GM12878 (cell line): ENCODE measurements around the gene PAXX. TPM values are rescaled to one million over a fixed set of nuclear protein-coding genes. Genes with fewer than 3 reads are reported as not detected.

Source experiments
- ATAC-seq: fragments of 200-7000 bp; cut with Tn5 transposase; 3 replicates; pipeline ENCODE4 v1.9.1; 2020; ENCODE audit warnings: mild to moderate bottlenecking, moderate library complexity
- BruUV-seq: library from RNA; stranded (reverse); fragments of 400-500 nt; replicated peaks from 2 replicates; lab custom pipeline; 2021; lab: Mats Ljungman, UMichigan
- CTCF ChIA-PET: fragments of 300-600 bp; sonication (Branson Sonifier 250); formaldehyde crosslinking; extraction: SDS; loops from one replicate; lab custom pipeline; 2021; ENCODE audit warnings: inconsistent platforms; lab: Yijun Ruan, JAX
- POLR2A ChIA-PET: fragments of 350-600 bp; formaldehyde crosslinking; extraction: SDS; loops from one replicate; lab custom pipeline; 2021; ENCODE audit warnings: inconsistent platforms; lab: Charles Lee
- RAD21 ChIA-PET: fragments of 300-600 bp; sonication (Branson Sonifier 250); formaldehyde crosslinking; loops from one replicate; lab custom pipeline; 2023; ENCODE audit warnings: antibody characterized with exemption; ENCODE audit not compliant: unreplicated experiment; lab: Charles Lee
- SMC1A ChIA-PET: fragments of 300-600 bp; sonication (Branson Sonifier 250); formaldehyde crosslinking; loops from one replicate; lab custom pipeline; 2023; ENCODE audit not compliant: unreplicated experiment, uncharacterized antibody; lab: Charles Lee
- DNase-seq: peaks from one replicate; pipeline ENCODE4 v3.0.0-alpha.2; 2011; ENCODE audit warnings: low read depth, low spot score
- FAIRE-seq: peaks from 3 replicates; lab custom pipeline; 2011; peaks lifted over from hg19 to GRCh38; lab: Jason Lieb, UNC
- H2AFZ ChIP-seq: 2 replicates; pipeline ENCODE4 v1.6.0; 2011; ENCODE audit warnings: low read depth, low read length, control low read depth; ENCODE audit not compliant: control insufficient read depth
- H3K27ac ChIP-seq: 2 replicates; pipeline ENCODE4 v1.5.1; 2011; ENCODE audit warnings: control low read depth; ENCODE audit not compliant: control insufficient read depth, insufficient read depth
- H3K27me3 ChIP-seq, 2 experiments: replicated peaks in 1 of 2; 2 replicates each; pipeline versions ENCODE4 v1.6.0 to v1.6.1; 2011; ENCODE audit warnings: low read length in 1 of 2; ENCODE audit not compliant: control insufficient read depth in 2 of 2, insufficient read depth in 2 of 2
- H3K36me3 ChIP-seq, 2 experiments: 2 replicates each; pipeline ENCODE4 v1.5.1; 2011; ENCODE audit warnings: low read length in 1 of 2; ENCODE audit not compliant: control insufficient read depth in 2 of 2, insufficient read depth in 2 of 2
- H3K4me1 ChIP-seq: 2 replicates; pipeline ENCODE4 v1.6.1; 2011; ENCODE audit warnings: mild to moderate bottlenecking, low read length, moderate library complexity, mixed read lengths; ENCODE audit not compliant: control insufficient read depth, insufficient read depth
- H3K4me2 ChIP-seq: 2 replicates; pipeline ENCODE4 v1.6.0; 2011; ENCODE audit warnings: control low read depth; ENCODE audit not compliant: control insufficient read depth, insufficient read depth
- H3K4me3 ChIP-seq: fragments of 200-600 bp; sonication (generic); 2 replicates; pipeline ENCODE4 v1.5.1; 2016
- H3K79me2 ChIP-seq: 2 replicates; pipeline ENCODE4 v1.6.0; 2011; ENCODE audit warnings: low read length; ENCODE audit not compliant: control insufficient read depth, insufficient read depth
- H3K9ac ChIP-seq: 2 replicates; pipeline ENCODE4 v1.8.0; 2011; ENCODE audit warnings: low read length, control low read depth, mixed read lengths; ENCODE audit not compliant: control insufficient read depth, insufficient read depth
- H3K9me3 ChIP-seq: replicated peaks from 3 replicates; pipeline ENCODE4 v1.5.1; 2011; ENCODE audit warnings: mild to moderate bottlenecking, low read length; ENCODE audit not compliant: control insufficient read depth, insufficient read depth
- H4K20me1 ChIP-seq: 2 replicates; pipeline ENCODE4 v1.6.0; 2011; ENCODE audit not compliant: control insufficient read depth, insufficient read depth
- BACH1 ChIP-seq: fragments of 450-650 bp; IDR thresholded peaks from 2 replicates; pipeline ENCODE4 v1.6.1; 2017; ENCODE audit warnings: mild to moderate bottlenecking, borderline replicate concordance
- BMI1 ChIP-seq: fragments of 450-650 bp; IDR thresholded peaks from 2 replicates; pipeline ENCODE4 v1.6.1; 2016; ENCODE audit warnings: mild to moderate bottlenecking, moderate library complexity, borderline replicate concordance
- HSF1 ChIP-seq: fragments of 150-350 bp; IDR thresholded peaks from 2 replicates; pipeline ENCODE4 v1.6.1; 2014; ENCODE audit warnings: mild to moderate bottlenecking, low read depth, low read length
- IKZF1 ChIP-seq: fragments of 450-650 bp; conservative IDR thresholded peaks from 2 replicates; pipeline ENCODE4 v1.6.1; 2017; ENCODE audit warnings: antibody characterized with exemption, mild to moderate bottlenecking
- KDM1A ChIP-seq: fragments of 200-600 bp; sonication (generic); IDR thresholded peaks from 2 replicates; pipeline ENCODE4 v1.6.1; 2016; ENCODE audit warnings: borderline replicate concordance
- MXI1 ChIP-seq: fragments of 150-350 bp; IDR thresholded peaks from 2 replicates; pipeline ENCODE4 v1.6.1; 2011; ENCODE audit warnings: low read depth, mild to moderate bottlenecking, inconsistent platforms, low read length, improper control_type of control experiment
- RAD21 ChIP-seq: IDR thresholded peaks from 2 replicates; pipeline ENCODE4 v1.6.1; 2011; ENCODE audit warnings: mild to moderate bottlenecking, low read depth, low read length, moderate library complexity; ENCODE audit not compliant: insufficient read depth
- RAD51 ChIP-seq: fragments of 450-650 bp; IDR thresholded peaks from 2 replicates; pipeline ENCODE4 v1.6.1; 2016; ENCODE audit warnings: moderate library complexity, mild to moderate bottlenecking, inconsistent platforms
- SMC3 ChIP-seq: IDR thresholded peaks from 2 replicates; pipeline ENCODE4 v1.6.1; 2011; ENCODE audit warnings: low read length, improper control_type of control experiment, borderline replicate concordance
- SREBF2 ChIP-seq: IDR thresholded peaks from 2 replicates; pipeline ENCODE4 v1.6.1; 2012; ENCODE audit warnings: mild to moderate bottlenecking, low read length
- ZBED1 ChIP-seq: IDR thresholded peaks from 2 replicates; pipeline ENCODE4 v1.6.1; 2016; ENCODE audit warnings: borderline replicate concordance
- ZNF274 ChIP-seq: IDR thresholded peaks from one replicate; pipeline ENCODE4 v1.8.0; 2011; ENCODE audit not compliant: insufficient read length, insufficient read depth
- WGBS: methylation state at CpG from one replicate; pipeline ENCODE4 v1.1.6; 2016; ENCODE audit warnings: low lambda C conversion rate; ENCODE audit not compliant: insufficient replicate concordance, insufficient coverage; ENCODE audit errors: missing lambda C conversion rate; 5-methylcytosine and 5-hydroxymethylcytosine counted together
- in situ Hi-C: fragments of 300-500 bp; cut with MboI; formaldehyde crosslinking; loops from 9 replicates; pipeline ENCODE4 v1.14.3; 2018; ENCODE audit warnings: mixed read lengths
- intact Hi-C: fragments of 100-400 bp; cut with micrococcal nuclease; formaldehyde crosslinking; loops from one replicate; pipeline ENCODE4 v1.14.2; 2022; ENCODE audit not compliant: unreplicated experiment
- polyA plus RNA-seq, 11 experiments: library from polyadenylated mRNA; depleted of rRNA in 4 of 11; unstranded in 6 of 11; stranded (reverse) in 5 of 11; fragments of >200 nt; fragmentation: Nextera tagmentation in 4 of 11; fragmentation: Illumina TruSeq in 1 of 11; extraction: Ambion mirVana in 4 of 11; extraction: Trizol in 1 of 11; gene quantifications; 1 replicate in 1 of 11; 2 replicates in 10 of 11; pipeline versions ENCODE4 v1.2.1 to v1.2.3, GENCODE V29; 2011 to 2016; ENCODE audit warnings: inconsistent platforms in 2 of 11, missing spikeins in 2 of 11, low read depth in 1 of 11
- total RNA-seq, 4 experiments: library from RNA; depleted of rRNA in 3 of 4; stranded (reverse); fragments of >200 nt in 3 of 4; fragmentation: Illumina TruSeq in 1 of 4; extraction: Trizol in 1 of 4; gene quantifications; 2 replicates each; pipeline versions ENCODE4 v1.2.1 to v1.2.3, GENCODE V29; 2013 to 2021
- TF ChIP-seq, protein P1 (sequence below): IDR thresholded peaks from 2 replicates; pipeline ENCODE4 v1.6.1; 2012; ENCODE audit warnings: improper control_type of control experiment, low read depth, low read length; ENCODE audit not compliant: insufficient replicate concordance

The PAXX gene
- total and polyA plus RNA-seq, 10 of the 15 experiments (the other 5 are each of a cell fraction or from before 2014, with no cell fraction given): 0.18 to 60.6 (median 29.5) TPM

GRCh38 chr9:136969150-136969549 lies 23.1 kb upstream of the PAXX start:
- no peak for ATAC-seq
- CTCF ChIA-PET: interaction anchor here (0.8 kb wide), 1 partner anchor 22 kb away, joined by 4 read pairs; no protein-coding TSS in a partner anchor

More at GRCh38 chr9:136969150-136969549, 23.1 kb upstream of the PAXX start:
- Histone ChIP-seq H2AFZ (no peak overlapping the region), H3K9ac (no peak overlapping the region), H3K27me3 (no peaks in the 10 kb centered on the region), H3K4me1 (peaks cover 7% of the 10 kb centered on the region), H3K27ac (no peak overlapping the region), H3K36me3 (no peaks in the 10 kb centered on the region), H3K4me3 (no peak overlapping the region), H4K20me1 (no peaks in the 10 kb centered on the region; the same call in 1 of the 2 replicates), H3K9me3 (no peaks in the 10 kb centered on the region), H3K79me2 (no peaks in the 10 kb centered on the region), H3K4me2 (no peak overlapping the region)
- ChIA-PET RAD21 (no interaction called here), SMC1A (no interaction called here), POLR2A (no interaction called here)
- BruUV-seq: no TSS peak
- 36% methylated on average over 16 of the region's 17 CpGs for WGBS
- in situ Hi-C loops (no loop called here), intact Hi-C loops (no loop called here)
- FAIRE-seq: no peak
- no peak for TF ChIP-seq KDM1A
- TF ChIP-seq BACH1: no peak
- no peak for TF ChIP-seq RAD51
- no peak for TF ChIP-seq HSF1
- TF ChIP-seq SMC3: no peak
- TF ChIP-seq MXI1: no peak
- no peak for TF ChIP-seq ZBED1
- no peak for TF ChIP-seq BMI1
- TF ChIP-seq SREBF2: no peak
- TF ChIP-seq RAD21: no peak
- TF ChIP-seq, protein P1, sequence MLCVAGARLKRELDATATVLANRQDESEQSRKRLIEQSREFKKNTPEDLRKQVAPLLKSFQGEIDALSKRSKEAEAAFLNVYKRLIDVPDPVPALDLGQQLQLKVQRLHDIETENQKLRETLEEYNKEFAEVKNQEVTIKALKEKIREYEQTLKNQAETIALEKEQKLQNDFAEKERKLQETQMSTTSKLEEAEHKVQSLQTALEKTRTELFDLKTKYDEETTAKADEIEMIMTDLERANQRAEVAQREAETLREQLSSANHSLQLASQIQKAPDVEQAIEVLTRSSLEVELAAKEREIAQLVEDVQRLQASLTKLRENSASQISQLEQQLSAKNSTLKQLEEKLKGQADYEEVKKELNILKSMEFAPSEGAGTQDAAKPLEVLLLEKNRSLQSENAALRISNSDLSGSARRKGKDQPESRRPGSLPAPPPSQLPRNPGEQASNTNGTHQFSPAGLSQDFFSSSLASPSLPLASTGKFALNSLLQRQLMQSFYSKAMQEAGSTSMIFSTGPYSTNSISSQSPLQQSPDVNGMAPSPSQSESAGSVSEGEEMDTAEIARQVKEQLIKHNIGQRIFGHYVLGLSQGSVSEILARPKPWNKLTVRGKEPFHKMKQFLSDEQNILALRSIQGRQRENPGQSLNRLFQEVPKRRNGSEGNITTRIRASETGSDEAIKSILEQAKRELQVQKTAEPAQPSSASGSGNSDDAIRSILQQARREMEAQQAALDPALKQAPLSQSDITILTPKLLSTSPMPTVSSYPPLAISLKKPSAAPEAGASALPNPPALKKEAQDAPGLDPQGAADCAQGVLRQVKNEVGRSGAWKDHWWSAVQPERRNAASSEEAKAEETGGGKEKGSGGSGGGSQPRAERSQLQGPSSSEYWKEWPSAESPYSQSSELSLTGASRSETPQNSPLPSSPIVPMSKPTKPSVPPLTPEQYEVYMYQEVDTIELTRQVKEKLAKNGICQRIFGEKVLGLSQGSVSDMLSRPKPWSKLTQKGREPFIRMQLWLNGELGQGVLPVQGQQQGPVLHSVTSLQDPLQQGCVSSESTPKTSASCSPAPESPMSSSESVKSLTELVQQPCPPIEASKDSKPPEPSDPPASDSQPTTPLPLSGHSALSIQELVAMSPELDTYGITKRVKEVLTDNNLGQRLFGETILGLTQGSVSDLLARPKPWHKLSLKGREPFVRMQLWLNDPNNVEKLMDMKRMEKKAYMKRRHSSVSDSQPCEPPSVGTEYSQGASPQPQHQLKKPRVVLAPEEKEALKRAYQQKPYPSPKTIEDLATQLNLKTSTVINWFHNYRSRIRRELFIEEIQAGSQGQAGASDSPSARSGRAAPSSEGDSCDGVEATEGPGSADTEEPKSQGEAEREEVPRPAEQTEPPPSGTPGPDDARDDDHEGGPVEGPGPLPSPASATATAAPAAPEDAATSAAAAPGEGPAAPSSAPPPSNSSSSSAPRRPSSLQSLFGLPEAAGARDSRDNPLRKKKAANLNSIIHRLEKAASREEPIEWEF: no peak
- TF ChIP-seq ZNF274: no peak
- TF ChIP-seq IKZF1: no peak
- DNase-seq: no peak
